Kidney (tissue), 14 donors: Measurements from ENCODE around the gene HGFAC. TPM values are rescaled to one million over a fixed set of nuclear protein-coding genes. Genes with fewer than 3 reads are reported as not detected.
"Not testable (repeated sequence)": the region's sequence is repeated elsewhere in the genome, so short reads cannot be mapped to it uniquely, and the experiment has no call there.

Experiments
- DNase-seq, 5 donors: peaks; one replicate each; pipeline ENCODE4 v3.0.0-alpha.2; 2013 to 2020
- FAIRE-seq: peaks from 2 replicates; lab custom pipeline; 2012; peaks lifted over from hg19 to GRCh38; lab: Jason Lieb, UNC
- H3K27ac ChIP-seq, 2 donors: one replicate each; pipeline ENCODE4 v1.7.0; 2013; ENCODE audit warnings: low read depth in 2 of 2, low read length in 2 of 2, inconsistent platforms in 1 of 2
- H3K27me3 ChIP-seq: one replicate; pipeline ENCODE4 v1.7.1; 2013; ENCODE audit warnings: low read length, inconsistent platforms; ENCODE audit not compliant: control insufficient read depth, insufficient read depth
- H3K36me3 ChIP-seq, 3 donors: one replicate each; pipeline versions ENCODE4 v1.7.0 to v1.7.1; 2013; ENCODE audit warnings: low read length in 3 of 3, control low read depth in 1 of 3, inconsistent platforms in 1 of 3; ENCODE audit not compliant: insufficient read depth in 3 of 3, control insufficient read depth in 2 of 3
- H3K4me1 ChIP-seq, 3 donors: one replicate each; pipeline versions ENCODE4 v1.7.0 to v1.7.1; 2013; ENCODE audit warnings: low read length in 3 of 3, inconsistent platforms in 1 of 3, low read depth in 1 of 3; ENCODE audit not compliant: control insufficient read depth in 2 of 3, insufficient read depth in 2 of 3
- H3K4me3 ChIP-seq, 3 donors: one replicate each; pipeline versions ENCODE4 v1.7.0 to v1.8.1; 2013; ENCODE audit warnings: low read length in 3 of 3, control low read depth in 1 of 3, inconsistent platforms in 1 of 3
- H3K9ac ChIP-seq, 3 donors: one replicate each; pipeline versions ENCODE4 v1.7.0 to v1.7.1; 2013; ENCODE audit warnings: low read length in 3 of 3, control low read depth in 1 of 3, inconsistent platforms in 1 of 3
- H3K9me3 ChIP-seq, 3 donors: one replicate each; pipeline versions ENCODE4 v1.7.0 to v1.7.1; 2013; ENCODE audit warnings: low read length in 3 of 3, control low read depth in 1 of 3, inconsistent platforms in 1 of 3; ENCODE audit not compliant: control insufficient read depth in 2 of 3, insufficient read depth in 1 of 3
- CTCF ChIP-seq: IDR thresholded peaks from 3 replicates; pipeline ENCODE4 v1.5.1; 2012; ENCODE audit warnings: mild to moderate bottlenecking, moderate library complexity, borderline replicate concordance; ENCODE audit not compliant: insufficient read depth; ENCODE audit errors: extremely low read depth
- intact Hi-C: fragments of 100-400 bp; cut with DNase I; formaldehyde crosslinking; loops from one replicate; pipeline ENCODE4 v1.11.1; 2022
- polyA plus RNA-seq: library from polyadenylated mRNA; stranded (reverse); fragments of 350-450 nt; fragmentation: Illumina TruSeq; extraction: RNeasy Lipid Tissue Mini Kit (QIAGEN cat#74804); gene quantifications from one replicate; pipeline ENCODE4 v1.2.3, GENCODE V29; 2014; ENCODE audit warnings: low read depth, low replicate concordance; ENCODE audit not compliant: insufficient read depth
- total RNA-seq: library from RNA; stranded (reverse); fragmentation: NEBNext Ultra II Directional; extraction: Animal tissue kit (Norgen Biotek cat#: 25700); gene quantifications from one replicate; pipeline ENCODE4 v1.2.1, GENCODE V29; 2021
- donor health status: control.
- donor health status: control.
- donor health status: control.
- donor health status: control.
- donor health status: control.
- donor health status: DM: yes; HTN: yes; CAD: no.
- donor health status: Normal renal cell carcinoma (clear cell type).

Gene HGFAC
- total and polyA plus RNA-seq, 2 donors from 2014 or later, result 0.86 to 1.6 TPM

DNA sequence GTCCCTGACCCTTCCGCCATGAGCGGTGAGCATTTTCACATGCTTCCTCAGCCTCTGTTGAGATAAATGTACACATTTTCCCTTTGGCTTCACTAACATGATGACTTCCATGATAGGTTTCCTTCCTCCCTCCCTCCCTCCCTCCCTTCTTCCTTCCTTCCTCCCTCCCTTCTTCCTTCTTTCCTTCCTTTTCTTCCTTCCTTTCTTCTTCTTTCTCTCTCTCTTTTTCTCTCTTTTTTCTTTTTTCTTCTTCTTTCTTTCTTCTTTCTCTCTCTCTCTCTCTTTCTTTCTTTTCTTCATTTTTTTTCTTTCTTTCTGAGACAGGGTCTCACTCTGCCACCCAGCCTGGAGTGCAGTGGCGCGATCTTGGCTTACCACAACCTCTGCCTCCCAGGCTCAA is 8.9 kb downstream of the HGFAC start:
- H3K27me3 ChIP-seq, result no peaks in the 10 kb centered on the region
- no peak for TF ChIP-seq CTCF
- intact Hi-C loops, result no loop called here
- no peak for FAIRE-seq
- H3K4me1 ChIP-seq, result no peaks in the 10 kb centered on the region
- no peak overlapping the region for H3K27ac ChIP-seq
- H3K36me3 ChIP-seq, result no peaks in the 10 kb centered on the region
- H3K9me3 ChIP-seq, result peaks cover 0 to 7% (median 0%) of the 10 kb centered on the region in 3 donors
- no peak overlapping the region for H3K9ac ChIP-seq
- peak in 1 of 5 donors; percentile 18 for DNase-seq
- H3K4me3 ChIP-seq, result no peak overlapping the region

DNA sequence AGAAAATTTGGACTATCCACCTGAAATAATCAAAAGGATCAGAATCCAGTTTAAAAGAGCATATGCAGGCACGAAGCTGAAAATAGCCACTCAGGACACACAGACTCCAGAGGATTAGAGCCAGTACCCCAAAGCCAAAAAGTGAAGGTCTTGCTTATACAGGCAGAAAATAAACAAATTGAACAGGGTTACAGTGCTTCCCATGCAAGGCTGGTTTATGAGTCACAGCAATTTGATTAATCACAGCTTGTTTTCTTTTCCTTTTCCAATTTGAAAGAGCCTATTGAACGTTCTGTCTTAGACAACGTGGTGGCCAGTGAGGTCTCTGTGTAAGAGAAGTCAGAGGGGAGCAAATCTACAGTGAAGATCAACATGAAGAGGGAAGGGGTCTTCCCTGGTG is 10.2 kb downstream of the HGFAC start:
- no peak for TF ChIP-seq CTCF
- no peaks in the 10 kb centered on the region for H3K27me3 ChIP-seq
- H3K9ac ChIP-seq, result no peak overlapping the region
- H3K4me1 ChIP-seq, result no peaks in the 10 kb centered on the region
- peaks cover 0 to 7% (median 0%) of the 10 kb centered on the region in 3 donors for H3K9me3 ChIP-seq
- intact Hi-C loops, result no loop called here
- no peak overlapping the region for H3K27ac ChIP-seq
- FAIRE-seq (no peak), DNase-seq (no peak)
- no peak overlapping the region for H3K4me3 ChIP-seq
- no peaks in the 10 kb centered on the region for H3K36me3 ChIP-seq

- DNase-seq (peak in 2 of 5 donors; percentile 31 to 40), FAIRE-seq (no peak)
- H3K9me3 ChIP-seq, result peaks cover 0 to 7% (median 0%) of the 10 kb centered on the region in 3 donors
- intact Hi-C loops, result no loop called here
- H3K27me3 ChIP-seq, result no peaks in the 10 kb centered on the region
- no peak overlapping the region for H3K4me3 ChIP-seq
- H3K4me1 ChIP-seq, result no peaks in the 10 kb centered on the region
- H3K36me3 ChIP-seq, result no peaks in the 10 kb centered on the region
- no peak overlapping the region for H3K9ac ChIP-seq
- no peak overlapping the region for H3K27ac ChIP-seq
- TF ChIP-seq CTCF, result peak; percentile 8
These were observed 10.6 kb downstream of the HGFAC start for GRCh38 chr4:3452376-3452775.

- H3K4me3 ChIP-seq, H3K27ac ChIP-seq, H3K4me1 ChIP-seq, FAIRE-seq, intact Hi-C loops, H3K36me3 ChIP-seq, H3K9me3 ChIP-seq, H3K9ac ChIP-seq, H3K27me3 ChIP-seq: not testable (repeated sequence)
- DNase-seq, result peak in 1 of 5 donors; percentile 6
These were observed 13.8 kb downstream of the HGFAC start for GRCh38 chr4:3455596-3455995.
